GM12865 (cell line): ENCODE results near the gene SNX3.

Source experiments
- DNase-seq: peaks from one replicate; pipeline ENCODE4 v3.0.0; 2010; ENCODE audit warnings: low read depth
- H3K4me3 ChIP-seq: 2 replicates; pipeline ENCODE4 v1.5.1; 2011; ENCODE audit warnings: mild to moderate bottlenecking, low read depth, low read length, control low read depth
- CTCF ChIP-seq: IDR thresholded peaks from 2 replicates; pipeline ENCODE4 v1.5.1; 2011; ENCODE audit warnings: low read length, control low read depth, low read depth, inconsistent platforms; ENCODE audit not compliant: insufficient read depth; ENCODE audit errors: missing control alignments

The SNX3 gene

GRCh38 chr6:108168501-108169463, 92.1 kb downstream of the SNX3 start:
- H3K4me3 ChIP-seq, result no peak overlapping the region
- peak; percentile 30 for DNase-seq
- TF ChIP-seq CTCF, result peak; percentile 15

GRCh38 chr6:108168090-108168463, 92.8 kb downstream of the SNX3 start:
- no peak for DNase-seq
- H3K4me3 ChIP-seq, result no peak overlapping the region
- TF ChIP-seq CTCF, result no peak

- no peak for DNase-seq
- TF ChIP-seq CTCF, result no peak
- no peak overlapping the region for H3K4me3 ChIP-seq
Measured at GRCh38 chr6:108167449-108168089, 93.3 kb downstream of the SNX3 start.

GRCh38 chr6:108166664-108167448, 94.0 kb downstream of the SNX3 start:
- no peak overlapping the region for H3K4me3 ChIP-seq
- no peak for TF ChIP-seq CTCF
- no peak for DNase-seq

GRCh38 chr6:108165714-108166663, 94.9 kb downstream of the SNX3 start, which contains the start of gene NR2E1:
Gene NR2E1 (plus strand): TSS chr6:108166022. CDS start chr6:108166766, 744 bp downstream.
- no peak for DNase-seq
- H3K4me3 ChIP-seq, result no peak within 1 kb of the TSS

More at GRCh38 chr6:108165714-108166663, 94.9 kb downstream of the SNX3 start, which contains the start of gene NR2E1:
- no peak for TF ChIP-seq CTCF
